Astrocyte (in vitro differentiated cells and primary cell): ENCODE measurements around the gene SAE1.

ENCODE experiments used
- EZH2 ChIP-seq: IDR thresholded peaks from 2 replicates; pipeline ENCODE4 v1.6.1; 2012; ENCODE audit warnings: mild to moderate bottlenecking, low read length, inconsistent platforms; ENCODE audit not compliant: insufficient read depth
- TF ChIP-seq, protein P1 (sequence below): IDR thresholded peaks from 2 replicates; pipeline ENCODE4 v1.5.1; 2011; ENCODE audit warnings: low read depth, mild to moderate bottlenecking, inconsistent platforms, low read length, moderate library complexity; ENCODE audit not compliant: insufficient read depth

DNA sequence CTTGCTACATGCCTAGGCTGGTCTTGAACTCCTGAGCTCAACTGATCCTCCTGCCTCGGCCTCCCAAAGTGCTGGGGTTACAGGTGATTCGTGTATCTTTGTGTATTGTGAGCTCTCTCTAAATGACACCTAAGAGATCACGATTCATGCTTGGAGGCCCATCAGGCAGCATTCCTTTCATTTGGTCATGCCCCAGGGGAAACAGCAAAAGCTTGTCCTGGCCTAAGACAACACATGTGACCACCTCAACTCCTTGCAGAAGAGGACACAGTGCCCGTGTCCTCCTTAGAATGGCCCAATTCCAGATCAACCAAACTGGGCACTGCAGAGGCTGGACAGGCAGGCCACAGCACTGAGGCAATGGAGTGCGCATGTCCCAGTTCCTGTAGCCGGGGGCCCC lies 49.5 kb upstream of the SAE1 start:
- TF ChIP-seq EZH2: no peak
- TF ChIP-seq, protein P1, sequence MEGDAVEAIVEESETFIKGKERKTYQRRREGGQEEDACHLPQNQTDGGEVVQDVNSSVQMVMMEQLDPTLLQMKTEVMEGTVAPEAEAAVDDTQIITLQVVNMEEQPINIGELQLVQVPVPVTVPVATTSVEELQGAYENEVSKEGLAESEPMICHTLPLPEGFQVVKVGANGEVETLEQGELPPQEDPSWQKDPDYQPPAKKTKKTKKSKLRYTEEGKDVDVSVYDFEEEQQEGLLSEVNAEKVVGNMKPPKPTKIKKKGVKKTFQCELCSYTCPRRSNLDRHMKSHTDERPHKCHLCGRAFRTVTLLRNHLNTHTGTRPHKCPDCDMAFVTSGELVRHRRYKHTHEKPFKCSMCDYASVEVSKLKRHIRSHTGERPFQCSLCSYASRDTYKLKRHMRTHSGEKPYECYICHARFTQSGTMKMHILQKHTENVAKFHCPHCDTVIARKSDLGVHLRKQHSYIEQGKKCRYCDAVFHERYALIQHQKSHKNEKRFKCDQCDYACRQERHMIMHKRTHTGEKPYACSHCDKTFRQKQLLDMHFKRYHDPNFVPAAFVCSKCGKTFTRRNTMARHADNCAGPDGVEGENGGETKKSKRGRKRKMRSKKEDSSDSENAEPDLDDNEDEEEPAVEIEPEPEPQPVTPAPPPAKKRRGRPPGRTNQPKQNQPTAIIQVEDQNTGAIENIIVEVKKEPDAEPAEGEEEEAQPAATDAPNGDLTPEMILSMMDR: no peak
